WTC11 (cell line): Measurements from ENCODE around the gene IDUA. TPM values are rescaled to one million over a fixed set of nuclear protein-coding genes. Genes with fewer than 3 reads are reported as not detected.

Experiments used
- ATAC-seq: fragments of 200-7000 bp; cut with Tn5 transposase; 2 replicates; pipeline ENCODE4 v1.10.0; 2021; ENCODE audit warnings: mild to moderate bottlenecking, moderate library complexity
- CTCF ChIA-PET: fragments of 300-600 bp; sonication (Branson Sonifier 250); formaldehyde crosslinking; loops from one replicate; lab custom pipeline; 2021; ENCODE audit warnings: antibody characterized with exemption; lab: Charles Lee
- POLR2A ChIA-PET: fragments of 350-600 bp; sonication (Branson Sonifier 250); formaldehyde crosslinking; loops from one replicate; lab custom pipeline; 2021; ENCODE audit warnings: antibody characterized with exemption; lab: Charles Lee
- DNase-seq: peaks from one replicate; pipeline ENCODE4 v3.0.0; 2021; ENCODE audit warnings: low spot score
- H3K27ac Mint-ChIP-seq: 2 replicates; pipeline ENCODE4 v1.8.0; 2021; ENCODE audit warnings: mixed read lengths
- H3K27me3 Mint-ChIP-seq: 2 replicates; pipeline ENCODE4 v1.8.0; 2021; ENCODE audit warnings: low read depth, mild to moderate bottlenecking, moderate library complexity, mixed read lengths
- H3K36me3 Mint-ChIP-seq: 2 replicates; pipeline ENCODE4 v1.8.0; 2021; ENCODE audit warnings: mixed read lengths
- H3K4me1 Mint-ChIP-seq: 2 replicates; pipeline ENCODE4 v1.8.0; 2022; ENCODE audit warnings: mixed read lengths
- H3K4me3 Mint-ChIP-seq: 2 replicates; pipeline ENCODE4 v1.8.0; 2021; ENCODE audit warnings: mild to moderate bottlenecking, moderate library complexity, mixed read lengths
- H3K9me3 Mint-ChIP-seq: 2 replicates; pipeline ENCODE4 v1.8.0; 2021; ENCODE audit warnings: mixed read lengths
- ATF1 ChIP-seq: sonication (generic); formaldehyde crosslinking; IDR thresholded peaks from 2 replicates; pipeline ENCODE4 v1.8.1; 2023; ENCODE audit warnings: mild to moderate bottlenecking, moderate library complexity, missing genetic modification reagents
- ATF2 ChIP-seq: sonication (generic); formaldehyde crosslinking; IDR thresholded peaks from 2 replicates; pipeline ENCODE4 v1.8.1; 2022; ENCODE audit warnings: low read depth, missing genetic modification reagents, borderline replicate concordance
- CBFB ChIP-seq: sonication (generic); formaldehyde crosslinking; IDR thresholded peaks from 2 replicates; pipeline ENCODE4 v1.8.1; 2022; ENCODE audit warnings: mild to moderate bottlenecking, low read depth, missing genetic modification reagents
- CREM ChIP-seq: sonication (generic); formaldehyde crosslinking; IDR thresholded peaks from 2 replicates; pipeline ENCODE4 v1.8.1; 2022; ENCODE audit warnings: mild to moderate bottlenecking, missing genetic modification reagents, moderate library complexity
- ETV6 ChIP-seq: sonication (generic); formaldehyde crosslinking; IDR thresholded peaks from 2 replicates; pipeline ENCODE4 v1.8.1; 2022; ENCODE audit warnings: mild to moderate bottlenecking, missing genetic modification reagents
- FOXP1 ChIP-seq: sonication (generic); formaldehyde crosslinking; IDR thresholded peaks from 2 replicates; pipeline ENCODE4 v1.8.0; 2022; ENCODE audit warnings: missing genetic modification reagents, mild to moderate bottlenecking, moderate library complexity, borderline replicate concordance
- IRF2 ChIP-seq: sonication (generic); formaldehyde crosslinking; IDR thresholded peaks from 2 replicates; pipeline ENCODE4 v1.8.0; 2022; ENCODE audit warnings: low read depth, missing genetic modification reagents, borderline replicate concordance
- MXD4 ChIP-seq: fragments of 250-450 bp; sonication (Bioruptor Pico); IDR thresholded peaks from 2 replicates; pipeline ENCODE4 v1.8.0; 2021; ENCODE audit warnings: mild to moderate bottlenecking, moderate library complexity, borderline replicate concordance
- MYBL2 ChIP-seq: sonication (generic); formaldehyde crosslinking; IDR thresholded peaks from 2 replicates; pipeline ENCODE4 v1.8.1; 2023; ENCODE audit warnings: mild to moderate bottlenecking, moderate library complexity, missing genetic modification reagents
- NFE2L1 ChIP-seq: sonication (generic); formaldehyde crosslinking; IDR thresholded peaks from 2 replicates; pipeline ENCODE4 v1.8.1; 2023; ENCODE audit warnings: missing genetic modification reagents
- PRDM15 ChIP-seq: sonication (generic); formaldehyde crosslinking; IDR thresholded peaks from 2 replicates; pipeline ENCODE4 v1.8.0; 2022; ENCODE audit warnings: missing genetic modification reagents
- SMAD3 ChIP-seq: sonication (generic); formaldehyde crosslinking; IDR thresholded peaks from 2 replicates; pipeline ENCODE4 v1.8.0; 2022; ENCODE audit warnings: missing genetic modification reagents, mild to moderate bottlenecking, borderline replicate concordance
- USF1 ChIP-seq: sonication (generic); formaldehyde crosslinking; IDR thresholded peaks from 2 replicates; pipeline ENCODE4 v1.8.0; 2022; ENCODE audit warnings: mild to moderate bottlenecking, missing genetic modification reagents
- ZNF121 ChIP-seq: sonication (generic); formaldehyde crosslinking; IDR thresholded peaks from 2 replicates; pipeline ENCODE4 v1.8.0; 2023; ENCODE audit warnings: missing genetic modification reagents
- ZNF263 ChIP-seq: sonication (generic); formaldehyde crosslinking; IDR thresholded peaks from 2 replicates; pipeline ENCODE4 v1.8.1; 2022; ENCODE audit warnings: low read depth, mild to moderate bottlenecking, moderate library complexity, missing genetic modification reagents
- ZNF512 ChIP-seq: sonication (generic); formaldehyde crosslinking; IDR thresholded peaks from 2 replicates; pipeline ENCODE4 v1.8.1; 2022; ENCODE audit warnings: missing genetic modification reagents, borderline replicate concordance
- total RNA-seq: library from RNA; stranded (reverse); gene quantifications from 3 replicates; pipeline ENCODE4 v1.2.3, GENCODE V29; 2021
- TF ChIP-seq, protein P1 (sequence below): sonication (generic); formaldehyde crosslinking; IDR thresholded peaks from 2 replicates; pipeline ENCODE4 v1.8.1; 2023; ENCODE audit warnings: mild to moderate bottlenecking, missing genetic modification reagents, borderline replicate concordance
- TF ChIP-seq, protein P2 (sequence below): fragments of 250-450 bp; sonication (Bioruptor Pico); IDR thresholded peaks from 2 replicates; pipeline ENCODE4 v1.9.0; 2021; ENCODE audit warnings: mild to moderate bottlenecking
- TF ChIP-seq, protein P3 (sequence below): sonication (generic); formaldehyde crosslinking; IDR thresholded peaks from 2 replicates; pipeline ENCODE4 v1.8.1; 2022; ENCODE audit warnings: mild to moderate bottlenecking, moderate library complexity, missing genetic modification reagents

The IDUA gene
- total RNA-seq, 1 experiment from 2014 or later: 8.7 TPM

GRCh38 chr4:1042352-1043055 is 55.7 kb downstream of the IDUA start:
- no peak for ATAC-seq
- no peak for DNase-seq
- TF ChIP-seq ZNF263 (CRISPR knock-in tag): no peak
- TF ChIP-seq, protein P1, sequence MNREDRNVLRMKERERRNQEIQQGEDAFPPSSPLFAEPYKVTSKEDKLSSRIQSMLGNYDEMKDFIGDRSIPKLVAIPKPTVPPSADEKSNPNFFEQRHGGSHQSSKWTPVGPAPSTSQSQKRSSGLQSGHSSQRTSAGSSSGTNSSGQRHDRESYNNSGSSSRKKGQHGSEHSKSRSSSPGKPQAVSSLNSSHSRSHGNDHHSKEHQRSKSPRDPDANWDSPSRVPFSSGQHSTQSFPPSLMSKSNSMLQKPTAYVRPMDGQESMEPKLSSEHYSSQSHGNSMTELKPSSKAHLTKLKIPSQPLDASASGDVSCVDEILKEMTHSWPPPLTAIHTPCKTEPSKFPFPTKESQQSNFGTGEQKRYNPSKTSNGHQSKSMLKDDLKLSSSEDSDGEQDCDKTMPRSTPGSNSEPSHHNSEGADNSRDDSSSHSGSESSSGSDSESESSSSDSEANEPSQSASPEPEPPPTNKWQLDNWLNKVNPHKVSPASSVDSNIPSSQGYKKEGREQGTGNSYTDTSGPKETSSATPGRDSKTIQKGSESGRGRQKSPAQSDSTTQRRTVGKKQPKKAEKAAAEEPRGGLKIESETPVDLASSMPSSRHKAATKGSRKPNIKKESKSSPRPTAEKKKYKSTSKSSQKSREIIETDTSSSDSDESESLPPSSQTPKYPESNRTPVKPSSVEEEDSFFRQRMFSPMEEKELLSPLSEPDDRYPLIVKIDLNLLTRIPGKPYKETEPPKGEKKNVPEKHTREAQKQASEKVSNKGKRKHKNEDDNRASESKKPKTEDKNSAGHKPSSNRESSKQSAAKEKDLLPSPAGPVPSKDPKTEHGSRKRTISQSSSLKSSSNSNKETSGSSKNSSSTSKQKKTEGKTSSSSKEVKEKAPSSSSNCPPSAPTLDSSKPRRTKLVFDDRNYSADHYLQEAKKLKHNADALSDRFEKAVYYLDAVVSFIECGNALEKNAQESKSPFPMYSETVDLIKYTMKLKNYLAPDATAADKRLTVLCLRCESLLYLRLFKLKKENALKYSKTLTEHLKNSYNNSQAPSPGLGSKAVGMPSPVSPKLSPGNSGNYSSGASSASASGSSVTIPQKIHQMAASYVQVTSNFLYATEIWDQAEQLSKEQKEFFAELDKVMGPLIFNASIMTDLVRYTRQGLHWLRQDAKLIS: no peak
- TF ChIP-seq PRDM15 (CRISPR knock-in tag): no peak
- TF ChIP-seq CBFB: no peak
- no peak for TF ChIP-seq IRF2
- TF ChIP-seq MYBL2 (CRISPR knock-in tag): no peak
- TF ChIP-seq CREM: no peak
- TF ChIP-seq ZNF512 (CRISPR knock-in tag): no peak
- TF ChIP-seq SMAD3 (CRISPR knock-in tag): no peak
- no peak for TF ChIP-seq ATF2
- TF ChIP-seq ETV6: no peak
- TF ChIP-seq MXD4 (CRISPR knock-in tag): no peak
- TF ChIP-seq ZNF121: no peak
- no peak for TF ChIP-seq USF1 (CRISPR knock-in tag)
- no peak for TF ChIP-seq FOXP1 (CRISPR knock-in tag)
- TF ChIP-seq, protein P2, sequence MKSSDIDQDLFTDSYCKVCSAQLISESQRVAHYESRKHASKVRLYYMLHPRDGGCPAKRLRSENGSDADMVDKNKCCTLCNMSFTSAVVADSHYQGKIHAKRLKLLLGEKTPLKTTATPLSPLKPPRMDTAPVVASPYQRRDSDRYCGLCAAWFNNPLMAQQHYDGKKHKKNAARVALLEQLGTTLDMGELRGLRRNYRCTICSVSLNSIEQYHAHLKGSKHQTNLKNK (CRISPR knock-in tag): no peak
- no peak for TF ChIP-seq NFE2L1 (CRISPR knock-in tag)
- no peak for TF ChIP-seq ATF1 (CRISPR knock-in tag)
- TF ChIP-seq, protein P3, sequence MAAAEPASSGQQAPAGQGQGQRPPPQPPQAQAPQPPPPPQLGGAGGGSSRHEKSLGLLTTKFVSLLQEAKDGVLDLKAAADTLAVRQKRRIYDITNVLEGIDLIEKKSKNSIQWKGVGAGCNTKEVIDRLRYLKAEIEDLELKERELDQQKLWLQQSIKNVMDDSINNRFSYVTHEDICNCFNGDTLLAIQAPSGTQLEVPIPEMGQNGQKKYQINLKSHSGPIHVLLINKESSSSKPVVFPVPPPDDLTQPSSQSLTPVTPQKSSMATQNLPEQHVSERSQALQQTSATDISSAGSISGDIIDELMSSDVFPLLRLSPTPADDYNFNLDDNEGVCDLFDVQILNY: no peak
- no peak overlapping the region for H3K27ac Mint-ChIP-seq
- no peaks in the 10 kb centered on the region for H3K9me3 Mint-ChIP-seq
- peaks cover 4% of the 10 kb centered on the region; the same call in 1 of the 2 replicates for H3K27me3 Mint-ChIP-seq
- 0 out of 2 replicates have a peak, but pooled peaks cover 3% of the 10 kb centered on the region for H3K4me1 Mint-ChIP-seq
- ChIA-PET CTCF (no interaction called here), POLR2A (no interaction called here)
- H3K4me3 Mint-ChIP-seq: no peak overlapping the region
- H3K36me3 Mint-ChIP-seq: no peaks in the 10 kb centered on the region
